OCI-LY7 (cell line): ENCODE measurements around the gene SLC35F2. TPM values are rescaled to one million over a fixed set of nuclear protein-coding genes. Genes with fewer than 3 reads are reported as not detected.

Experiments used
- BruUV-seq: library from RNA; stranded (reverse); fragments of 400-500 nt; replicated peaks from 2 replicates; lab custom pipeline; 2021; lab: Mats Ljungman, UMichigan
- CTCF ChIA-PET: fragments of 300-600 bp; sonication (Branson Sonifier 250); formaldehyde crosslinking; loops from one replicate; lab custom pipeline; 2022; ENCODE audit warnings: antibody characterized with exemption; ENCODE audit not compliant: unreplicated experiment; lab: Charles Lee
- POLR2A ChIA-PET: fragments of 300-600 bp; sonication (Branson Sonifier 250); formaldehyde crosslinking; loops from one replicate; lab custom pipeline; 2022; ENCODE audit warnings: antibody characterized with exemption; lab: Charles Lee
- DNase-seq: peaks from one replicate; pipeline ENCODE4 v3.0.0-alpha.2; 2015; ENCODE audit warnings: low spot score
- H2AFZ ChIP-seq: fragments of 200-600 bp; sonication (generic), shearing (Covaris generic); 2 replicates; pipeline ENCODE4 v1.6.1; 2014; ENCODE audit warnings: mild to moderate bottlenecking, antibody characterized with exemption, low read length, moderate library complexity
- H3K27ac ChIP-seq: fragments of 200-600 bp; sonication (generic); 2 replicates; pipeline ENCODE4 v1.5.1; 2014; ENCODE audit warnings: mixed run types, low read depth, mild to moderate bottlenecking, moderate library complexity, low read length, inconsistent platforms; ENCODE audit not compliant: poor library complexity, severe bottlenecking
- H3K36me3 ChIP-seq: fragments of 200-600 bp; sonication (generic); 2 replicates; pipeline ENCODE4 v1.6.1; 2014; ENCODE audit warnings: mild to moderate bottlenecking, antibody characterized with exemption, low read length, moderate library complexity, mixed read lengths; ENCODE audit not compliant: insufficient read depth
- H3K4me1 ChIP-seq: fragments of 200-600 bp; sonication (generic); 2 replicates; pipeline ENCODE4 v1.5.1; 2014; ENCODE audit warnings: mild to moderate bottlenecking, low read length; ENCODE audit not compliant: insufficient read depth, poor library complexity, severe bottlenecking
- H3K4me2 ChIP-seq: fragments of 200-600 bp; sonication (generic); 2 replicates; pipeline ENCODE4 v1.6.1; 2014; ENCODE audit warnings: mild to moderate bottlenecking, low read length
- H3K4me3 ChIP-seq: fragments of 200-600 bp; sonication (generic); 2 replicates; pipeline ENCODE4 v1.5.1; 2014; ENCODE audit warnings: mild to moderate bottlenecking, low read depth, low read length; ENCODE audit not compliant: poor library complexity, severe bottlenecking
- H3K79me2 ChIP-seq: fragments of 200-600 bp; sonication (generic); 2 replicates; pipeline ENCODE4 v1.6.1; 2016; ENCODE audit warnings: low read depth, mild to moderate bottlenecking, low read length, moderate library complexity, mixed read lengths; ENCODE audit not compliant: insufficient read depth
- H3K9me2 ChIP-seq: fragments of 200-600 bp; sonication (generic); 2 replicates; pipeline ENCODE4 v1.6.1; 2016; ENCODE audit warnings: mild to moderate bottlenecking, low read length, mixed read lengths; ENCODE audit not compliant: insufficient read depth
- H3K9me3 ChIP-seq: fragments of 200-600 bp; sonication (generic); 2 replicates; pipeline ENCODE4 v1.6.1; 2014; ENCODE audit warnings: mild to moderate bottlenecking, mixed run types, low read length, mixed read lengths
- H4K20me1 ChIP-seq: fragments of 200-600 bp; sonication (generic); 2 replicates; pipeline ENCODE4 v1.6.1; 2014; ENCODE audit warnings: mild to moderate bottlenecking, antibody characterized with exemption, low read length, moderate library complexity, mixed read lengths; ENCODE audit not compliant: insufficient read depth
- CTCF ChIP-seq: fragments of 200-600 bp; sonication (generic); conservative IDR thresholded peaks from 2 replicates; pipeline ENCODE4 v1.5.1; 2014; ENCODE audit warnings: mild to moderate bottlenecking, antibody characterized with exemption, low read length, moderate library complexity, mixed read lengths
- EZH2phosphoT487 ChIP-seq: fragments of 200-600 bp; sonication (generic); IDR thresholded peaks from 2 replicates; pipeline ENCODE4 v1.6.1; 2018; ENCODE audit warnings: low read depth, borderline replicate concordance, mild to moderate bottlenecking, mixed run types, antibody characterized with exemption, low read length, moderate library complexity, mixed read lengths
- intact Hi-C: fragments of 100-400 bp; cut with micrococcal nuclease; formaldehyde crosslinking; loops from one replicate; pipeline ENCODE4 v1.10.0; 2022; ENCODE audit not compliant: unreplicated experiment
- total RNA-seq, 2 experiments: library from RNA; depleted of rRNA in 1 of 2; stranded (reverse); fragments of >200 nt in 1 of 2; shearing (Covaris generic) in 1 of 2; gene quantifications; 2 replicates each; pipeline ENCODE4 v1.2.3, GENCODE V29; 2014 to 2022

Gene SLC35F2
- total RNA-seq, 2 experiments from 2014 or later, result 21.1 to 23.3 TPM

- ChIA-PET CTCF (no interaction called here), POLR2A (interaction anchor here (0.6 to 2.5 kb wide), 2 partner anchors 11 to 30 kb away, joined by 4 to 6 read pairs; no protein-coding TSS in a partner anchor)
- intact Hi-C loops, result no loop called here
- TF ChIP-seq EZH2phosphoT487, result no peak
- TF ChIP-seq CTCF, result no peak
- no peak overlapping the region for H2AFZ ChIP-seq
- BruUV-seq, result no TSS peak
- H3K4me2 ChIP-seq, result no peak overlapping the region
- H3K79me2 ChIP-seq, result peaks cover 75% of the 10 kb centered on the region
- no peaks in the 10 kb centered on the region for H3K9me2 ChIP-seq
- DNase-seq, result no peak
- H3K4me3 ChIP-seq, result no peak overlapping the region
- peaks cover 14% of the 10 kb centered on the region for H3K36me3 ChIP-seq
- peaks cover 11% of the 10 kb centered on the region for H3K4me1 ChIP-seq
- H4K20me1 ChIP-seq, result peaks cover 6% of the 10 kb centered on the region; the same call in 1 of the 2 replicates
- H3K27ac ChIP-seq, result no peak overlapping the region
- H3K9me3 ChIP-seq, result no peaks in the 10 kb centered on the region
These were observed 5.5 kb downstream of the SLC35F2 start for GRCh38 chr11:107853070-107853469.

DNA sequence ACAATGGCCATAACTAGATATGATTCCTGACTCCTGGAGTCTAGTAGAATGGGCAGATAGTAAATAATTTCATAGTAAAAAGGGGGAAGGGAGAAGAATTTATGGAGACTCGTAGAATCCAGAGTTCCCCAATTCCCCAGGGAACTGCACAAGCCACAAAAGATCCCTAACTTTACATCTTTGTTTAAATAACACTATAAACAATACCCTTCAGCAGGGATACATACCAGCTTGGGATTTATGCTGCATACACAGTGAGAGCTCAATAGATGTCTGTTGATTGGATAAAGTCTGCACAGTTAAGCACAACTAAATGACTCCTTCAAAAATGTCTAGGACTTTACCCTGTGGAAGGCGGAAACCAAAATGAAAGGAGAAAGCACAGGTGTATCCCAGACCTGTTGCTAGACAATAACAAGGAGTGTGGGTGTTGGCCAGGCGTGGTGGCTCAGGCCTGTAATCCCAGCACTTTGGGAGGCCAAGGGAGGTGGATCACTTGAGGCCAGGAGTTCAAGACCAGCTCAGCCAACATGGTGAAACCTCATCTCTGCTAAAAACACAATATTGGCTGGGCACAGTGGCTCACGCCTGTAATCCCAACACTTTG, 6.8 kb downstream of the SLC35F2 start:
- POLR2A ChIA-PET, result interaction anchor here (0.5 to 2.5 kb wide), 3 partner anchors 13 to 1970 kb away, joined by 3 to 6 read pairs (median 3); no protein-coding TSS in a partner anchor
- no peak for TF ChIP-seq EZH2phosphoT487
- TF ChIP-seq CTCF, result no peak
- H3K4me3 ChIP-seq, result no peak overlapping the region
- no peaks in the 10 kb centered on the region for H3K9me3 ChIP-seq
- H2AFZ ChIP-seq, result no peak overlapping the region
- H4K20me1 ChIP-seq, result peaks cover 6% of the 10 kb centered on the region; the same call in 1 of the 2 replicates
- intact Hi-C loops, result no loop called here
- no peak overlapping the region for H3K4me2 ChIP-seq
- CTCF ChIA-PET, result no interaction called here
- H3K36me3 ChIP-seq, result peaks cover 14% of the 10 kb centered on the region
- DNase-seq, result no peak
- H3K27ac ChIP-seq, result no peak overlapping the region
- H3K4me1 ChIP-seq, result peaks cover 7% of the 10 kb centered on the region
- peaks cover 74% of the 10 kb centered on the region for H3K79me2 ChIP-seq
- H3K9me2 ChIP-seq, result no peaks in the 10 kb centered on the region
- no TSS peak for BruUV-seq

DNA sequence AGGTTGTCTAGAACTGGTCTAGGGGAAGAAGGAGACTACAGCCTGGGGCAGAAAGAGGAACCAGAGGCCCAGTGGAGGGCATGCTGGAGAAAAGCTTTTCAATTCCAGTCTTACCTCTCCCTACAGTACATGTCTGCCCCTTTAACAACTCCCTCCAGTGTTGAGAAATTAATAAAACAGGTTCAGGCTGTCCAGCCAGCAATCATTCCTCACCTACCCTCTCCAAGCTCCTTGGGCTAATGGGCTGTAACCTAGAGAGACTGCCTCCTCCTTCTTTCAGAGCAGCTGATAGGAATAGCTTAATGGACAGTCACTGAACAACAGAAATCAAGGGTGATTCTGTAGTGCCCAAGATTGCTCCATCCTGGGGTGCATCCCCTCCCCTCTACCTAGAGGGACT, 8.8 kb downstream of the SLC35F2 start:
- POLR2A ChIA-PET, result interaction anchor here (1.0 kb wide), 1 partner anchor 10 kb away, joined by 3 read pairs; no protein-coding TSS in a partner anchor
- Histone ChIP-seq H3K79me2 (peaks cover 80% of the 10 kb centered on the region), H4K20me1 (peaks cover 6% of the 10 kb centered on the region; the same call in 1 of the 2 replicates), H3K4me3 (no peak overlapping the region), H3K9me2 (no peaks in the 10 kb centered on the region), H3K27ac (no peak overlapping the region), H2AFZ (no peak overlapping the region), H3K9me3 (no peaks in the 10 kb centered on the region), H3K36me3 (peaks cover 13% of the 10 kb centered on the region), H3K4me2 (no peak overlapping the region), H3K4me1 (peaks cover 7% of the 10 kb centered on the region)
- TF ChIP-seq EZH2phosphoT487 (no peak), CTCF (no peak)
- DNase-seq, result no peak
- intact Hi-C loops, result no loop called here
- no TSS peak for BruUV-seq
- CTCF ChIA-PET, result no interaction called here
